Middle frontal gyrus (tissue), 1 donor: ENCODE data around the gene VIPR2.
"Not testable (repeated sequence)": the region's sequence is repeated elsewhere in the genome, so short reads cannot be mapped to it uniquely, and the experiment has no call there.

Source experiments
- DNase-seq: peaks from one replicate; pipeline ENCODE4 v3.0.0-alpha.2; 2015; ENCODE audit warnings: low spot score; ENCODE audit errors: extremely low spot score

Gene VIPR2

DNA sequence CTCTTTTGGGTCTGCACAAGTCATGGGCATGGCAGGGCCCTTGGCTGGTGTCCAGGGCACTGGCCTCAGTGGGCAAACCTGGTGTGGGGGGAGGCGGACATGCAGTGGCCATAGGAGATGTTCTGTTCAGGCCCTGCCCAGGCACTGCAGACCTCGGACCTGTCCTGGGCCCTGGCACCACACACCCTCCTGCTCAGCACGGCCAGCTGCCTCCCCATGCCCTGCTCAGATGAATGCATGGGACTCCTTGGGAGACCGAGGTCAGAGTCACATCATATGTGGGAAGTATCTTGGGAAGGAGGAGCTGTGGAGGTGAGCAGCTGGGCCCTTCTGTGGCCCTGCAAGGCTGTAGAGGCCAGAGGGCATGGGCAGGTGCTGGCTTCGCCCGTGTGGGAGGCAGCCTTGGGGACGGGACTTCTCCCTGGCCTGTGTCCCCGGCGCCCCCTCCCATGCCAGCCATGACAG, 130.8 kb downstream of the VIPR2 start:
- DNase-seq, result no peak

DNA sequence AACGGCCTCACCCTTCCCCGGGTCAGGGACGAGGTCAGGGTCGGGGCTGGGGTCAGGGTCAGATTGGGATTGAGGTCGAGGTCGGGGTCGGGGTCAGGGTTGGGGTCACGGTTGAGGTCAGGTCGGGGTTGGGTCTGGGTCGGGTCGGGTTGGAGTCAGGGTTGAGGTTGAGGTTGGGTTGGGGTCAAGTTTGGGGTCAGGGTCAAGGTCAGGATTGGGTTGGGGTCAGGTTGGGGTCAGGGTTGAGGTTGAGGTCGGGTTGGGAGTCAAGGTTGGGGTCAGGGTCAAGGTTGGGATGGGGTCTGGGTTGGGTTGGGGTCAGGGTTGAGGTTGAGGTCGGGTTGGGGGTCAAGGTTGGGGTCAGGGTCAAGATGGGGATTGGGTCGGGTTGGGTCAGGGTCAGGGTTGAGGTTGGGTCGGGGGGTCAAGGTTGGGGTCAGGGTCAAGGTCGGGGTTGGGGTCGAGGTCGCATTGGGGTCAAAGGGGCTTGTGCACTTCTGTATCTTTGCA, 131.4 kb downstream of the VIPR2 start:
- DNase-seq, result no peak

GRCh38 chr7:159012353-159013069, 132.2 kb downstream of the VIPR2 start:
- DNase-seq, result no peak

DNA sequence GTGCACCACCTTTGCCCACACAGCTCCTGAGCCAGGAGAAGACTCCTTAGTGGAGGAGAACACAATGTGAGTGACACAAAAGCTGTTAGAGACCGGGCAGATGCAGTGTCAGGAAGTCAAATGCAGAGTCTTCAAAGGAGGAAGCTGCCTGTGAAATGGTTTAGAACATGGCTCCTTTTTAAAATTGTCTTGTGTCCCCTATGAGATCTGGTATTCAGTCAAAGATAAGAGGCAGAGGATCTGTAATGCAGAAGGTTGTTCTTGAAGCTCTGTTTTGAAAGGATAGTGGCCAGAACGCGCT, 133.0 kb downstream of the VIPR2 start:
- no peak for DNase-seq

GRCh38 chr7:159010937-159011721, 133.5 kb downstream of the VIPR2 start:
- DNase-seq, result no peak

GRCh38 chr7:159010411-159010810, 134.3 kb downstream of the VIPR2 start:
- DNase-seq, result no peak

- DNase-seq, result no peak
Measured at GRCh38 chr7:159009951-159010350, 134.7 kb downstream of the VIPR2 start.

DNA sequence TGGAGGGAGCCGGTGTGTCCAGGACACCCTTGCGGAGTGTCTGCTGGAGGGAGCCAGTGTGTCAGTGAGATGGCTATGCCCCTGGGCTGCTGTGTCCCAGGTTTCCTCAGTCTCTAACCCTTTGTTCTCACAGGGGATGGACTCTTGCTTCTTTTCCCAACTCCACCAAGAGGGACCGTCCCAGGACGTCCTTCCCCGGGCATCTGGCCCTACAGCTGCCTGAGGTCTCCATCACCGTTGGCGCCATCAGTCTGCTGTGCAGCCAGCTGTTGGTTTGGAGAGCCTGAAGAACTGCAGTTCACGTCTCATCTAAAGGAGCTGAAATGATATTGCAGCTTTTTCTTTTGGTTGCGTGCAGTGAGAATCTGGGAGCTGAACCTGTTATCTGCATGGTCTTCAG, 136.2 kb downstream of the VIPR2 start:
- no peak for DNase-seq

DNA sequence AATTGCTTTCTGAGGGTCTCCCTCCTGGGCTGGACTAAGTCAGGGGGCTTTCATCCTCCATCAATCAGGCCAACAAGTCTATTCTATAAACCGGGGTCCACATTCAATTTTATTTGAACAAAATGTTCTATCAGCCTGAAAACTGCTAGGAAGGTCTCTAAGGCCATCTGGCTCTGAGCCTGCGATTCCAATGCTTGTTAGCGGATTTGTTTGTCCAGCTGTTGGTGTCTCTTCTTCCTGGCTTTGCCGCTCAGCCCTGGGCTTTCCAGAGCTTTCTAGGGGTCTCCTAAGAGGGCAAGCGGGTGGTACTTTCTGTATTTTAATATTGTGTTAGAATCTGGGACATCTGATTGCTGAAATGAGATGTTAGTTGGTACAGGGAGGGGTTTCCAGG, 136.7 kb downstream of the VIPR2 start:
- DNase-seq, result no peak

GRCh38 chr7:159007364-159007995, 137.2 kb downstream of the VIPR2 start:
- DNase-seq, result no peak

GRCh38 chr7:159006610-159007130, 138.0 kb downstream of the VIPR2 start:
- DNase-seq, result no peak

DNA sequence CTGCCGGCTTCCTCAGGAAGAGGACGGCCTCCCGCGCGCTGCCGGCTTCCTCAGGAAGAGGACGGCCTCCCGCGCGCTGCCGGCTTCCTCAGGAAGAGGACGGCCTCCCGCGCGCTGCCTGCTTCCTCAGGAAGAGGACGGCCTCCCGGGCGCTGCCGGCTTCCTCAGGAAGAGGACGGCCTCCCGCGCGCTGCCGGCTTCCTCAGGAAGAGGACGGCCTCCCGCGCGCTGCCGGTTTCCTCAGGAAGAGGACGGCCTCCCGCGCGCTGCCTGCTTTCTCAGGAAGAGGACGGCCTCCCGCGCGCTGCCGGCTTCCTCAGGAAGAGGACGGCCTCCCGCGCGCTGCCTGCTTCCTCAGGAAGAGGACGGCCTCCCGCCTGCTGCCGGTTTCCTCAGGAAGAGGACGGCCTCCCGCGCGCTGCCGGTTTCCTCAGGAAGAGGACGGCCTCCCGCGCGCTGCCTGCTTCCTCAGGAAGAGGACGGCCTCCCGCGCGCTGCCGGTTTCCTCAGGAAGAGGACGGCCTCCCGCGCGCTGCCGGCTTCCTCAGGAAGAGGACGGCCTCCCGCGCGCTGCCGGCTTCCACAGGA, 138.6 kb downstream of the VIPR2 start:
- not testable (repeated sequence) for DNase-seq

GRCh38 chr7:159005618-159006017, 139.0 kb downstream of the VIPR2 start:
- DNase-seq, result no peak

GRCh38 chr7:159004411-159004810, 140.3 kb downstream of the VIPR2 start:
- no peak for DNase-seq

DNA sequence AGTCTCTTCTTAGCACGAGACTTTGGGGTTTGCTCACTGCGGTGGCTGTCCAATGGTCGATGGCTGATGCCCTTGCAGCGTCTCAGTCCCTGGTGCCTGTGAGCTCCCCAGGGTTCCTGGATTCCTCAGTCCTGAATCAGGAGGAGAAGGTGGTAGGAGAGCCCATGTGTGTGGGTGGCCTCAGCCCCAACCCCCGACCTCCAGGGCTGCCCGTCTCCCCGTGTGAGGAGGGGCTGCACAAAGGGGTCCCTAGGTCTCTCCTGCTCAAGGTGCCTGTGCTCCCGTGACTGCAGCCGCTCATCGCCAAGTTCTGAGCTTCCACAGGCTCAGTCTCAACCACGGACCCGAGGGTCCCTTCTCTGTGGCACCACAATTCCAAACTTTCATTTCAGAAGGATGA, 142.9 kb downstream of the VIPR2 start:
- no peak for DNase-seq

DNA sequence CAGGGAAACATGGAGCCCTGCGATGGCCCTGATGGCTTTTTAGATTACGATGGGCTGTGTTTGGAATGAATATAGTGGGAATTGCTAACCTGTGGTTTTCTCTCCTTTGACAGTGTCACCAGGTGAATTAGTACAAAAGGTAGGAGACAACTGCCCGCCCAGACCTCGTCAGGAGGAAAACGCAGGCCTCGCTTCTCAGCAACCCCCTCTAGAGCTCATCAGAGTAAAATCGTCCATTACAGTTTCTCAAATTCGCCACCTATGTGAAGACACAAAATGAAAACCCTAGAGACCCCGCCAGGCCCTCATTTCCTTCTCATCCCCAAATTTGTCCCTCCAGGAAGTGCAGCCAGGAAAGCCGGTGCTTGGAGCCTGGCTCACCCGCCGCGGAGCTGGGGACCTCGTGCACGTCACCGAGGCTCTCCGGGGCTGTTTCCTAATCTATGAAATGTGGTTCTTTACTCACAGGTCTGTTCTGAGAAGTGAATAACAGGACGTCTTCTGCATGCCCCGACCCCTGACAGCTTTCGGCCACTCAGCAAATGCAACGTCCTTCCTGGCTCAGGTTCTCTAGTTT, 143.7 kb downstream of the VIPR2 start:
- no peak for DNase-seq

- no peak for DNase-seq
Measured at GRCh38 chr7:159000070-159000469, 144.6 kb downstream of the VIPR2 start.

- no peak for DNase-seq
Measured at GRCh38 chr7:158999496-158999895, 145.2 kb downstream of the VIPR2 start.

DNA sequence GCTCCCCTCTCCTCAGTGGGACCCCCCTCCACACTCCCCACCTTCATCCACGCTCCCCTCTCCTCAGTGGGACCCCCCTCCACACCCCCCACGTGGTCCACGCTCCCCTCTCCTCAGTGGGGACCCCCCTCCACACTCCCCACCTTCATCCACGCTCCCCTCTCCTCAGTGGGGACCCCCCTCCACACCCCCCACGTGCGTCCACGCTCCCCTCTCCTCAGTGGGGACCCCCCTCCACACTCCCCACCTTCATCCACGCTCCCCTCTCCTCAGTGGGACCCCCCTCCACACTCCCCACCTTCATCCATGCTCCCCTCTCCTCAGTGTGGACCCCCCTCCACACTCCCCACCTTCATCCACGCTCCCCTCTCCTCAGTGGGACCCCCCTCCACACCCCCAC, 146.4 kb downstream of the VIPR2 start:
- not testable (repeated sequence) for DNase-seq

DNA sequence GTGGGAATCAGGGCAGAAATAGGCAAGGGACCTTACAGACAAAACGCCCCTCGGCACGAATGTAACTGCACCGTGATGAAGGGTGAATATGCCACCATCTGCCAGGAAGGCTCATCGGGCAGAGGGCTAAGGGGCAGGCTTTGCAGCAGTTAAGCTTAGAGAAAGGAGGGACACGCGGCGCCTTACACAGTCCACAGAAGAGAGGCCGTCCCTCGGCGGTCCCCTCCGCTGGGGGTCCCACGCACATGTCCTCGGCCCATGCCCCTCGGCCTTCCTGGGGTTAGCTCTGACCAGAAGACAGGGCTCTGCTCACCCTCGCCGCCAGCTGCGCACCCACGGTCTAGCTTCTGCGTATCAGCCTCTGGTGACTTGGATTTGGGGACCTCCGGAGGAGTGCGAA, 147.2 kb downstream of the VIPR2 start:
- DNase-seq, result no peak

GRCh38 chr7:158997110-158997453, 147.6 kb downstream of the VIPR2 start:
- DNase-seq, result no peak
